Liver (tissue), 9 donors: ENCODE data around the gene IL20. TPM values are rescaled to one million over a fixed set of nuclear protein-coding genes. Genes with fewer than 3 reads are reported as not detected.

Experiments used
- DNase-seq: peaks from one replicate; pipeline ENCODE4 v3.0.0-alpha.2; 2017; ENCODE audit warnings: low spot score
- H3K27ac ChIP-seq, 2 donors: one replicate each; pipeline ENCODE4 v1.7.0; 2013; ENCODE audit warnings: inconsistent platforms in 2 of 2, low read length in 2 of 2, control low read depth in 1 of 2, low read depth in 1 of 2, mild to moderate bottlenecking in 1 of 2
- H3K27me3 ChIP-seq, 4 donors: one replicate each; pipeline versions ENCODE4 v1.6.1 to v1.7.0; 2013; ENCODE audit warnings: low read length in 3 of 4, inconsistent platforms in 1 of 4, mild to moderate bottlenecking in 1 of 4, moderate library complexity in 1 of 4; ENCODE audit not compliant: control insufficient read depth in 4 of 4, insufficient read depth in 4 of 4
- H3K36me3 ChIP-seq, 4 donors: one replicate each; pipeline versions ENCODE4 v1.6.1 to v1.7.0; 2013; ENCODE audit warnings: low read length in 3 of 4, mild to moderate bottlenecking in 3 of 4, low read depth in 1 of 4, moderate library complexity in 1 of 4; ENCODE audit not compliant: control insufficient read depth in 4 of 4, insufficient read depth in 3 of 4
- H3K4me1 ChIP-seq, 4 donors: one replicate each; pipeline versions ENCODE4 v1.6.1 to v1.7.0; 2013; ENCODE audit warnings: low read length in 3 of 4, mild to moderate bottlenecking in 3 of 4, moderate library complexity in 1 of 4; ENCODE audit not compliant: control insufficient read depth in 4 of 4, insufficient read depth in 4 of 4
- H3K4me3 ChIP-seq, 3 donors: one replicate each; pipeline versions ENCODE4 v1.6.1 to v1.7.0; 2013; ENCODE audit warnings: low read length in 3 of 3, control low read depth in 1 of 3, low read depth in 1 of 3, mild to moderate bottlenecking in 1 of 3
- H3K9ac ChIP-seq, 2 donors: one replicate each; pipeline ENCODE4 v1.7.0; 2013; ENCODE audit warnings: low read length in 2 of 2, mild to moderate bottlenecking in 2 of 2, moderate library complexity in 2 of 2, control low read depth in 1 of 2, low read depth in 1 of 2
- H3K9me3 ChIP-seq, 4 donors: one replicate each; pipeline versions ENCODE4 v1.6.1 to v1.7.0; 2013; ENCODE audit warnings: low read length in 3 of 4; ENCODE audit not compliant: control insufficient read depth in 4 of 4
- ATF3 ChIP-seq: IDR thresholded peaks from 2 replicates; pipeline ENCODE4 v1.6.1; 2016; ENCODE audit warnings: antibody characterized with exemption
- CTCF ChIP-seq: fragments of 150-350 bp; IDR thresholded peaks from 2 replicates; pipeline ENCODE4 v1.5.1; 2017; ENCODE audit warnings: improper control_type of control experiment, low read depth, low read length; ENCODE audit not compliant: missing input control
- FOXA1 ChIP-seq: IDR thresholded peaks from 2 replicates; pipeline ENCODE4 v1.6.1; 2016; ENCODE audit warnings: antibody characterized with exemption
- FOXA2 ChIP-seq: IDR thresholded peaks from 2 replicates; pipeline ENCODE4 v1.6.1; 2016; ENCODE audit warnings: antibody characterized with exemption
- GABPA ChIP-seq, 2 donors: IDR thresholded peaks in 1 of 2; conservative IDR thresholded peaks in 1 of 2; 2 replicates each; pipeline ENCODE4 v1.6.1; 2016; ENCODE audit warnings: antibody characterized with exemption in 2 of 2, mild to moderate bottlenecking in 1 of 2, moderate library complexity in 1 of 2
- HNF4A ChIP-seq, 2 donors: conservative IDR thresholded peaks; 2 replicates each; pipeline ENCODE4 v1.6.1; 2016; ENCODE audit warnings: antibody characterized with exemption in 2 of 2, mild to moderate bottlenecking in 2 of 2
- HNF4G ChIP-seq: IDR thresholded peaks from 2 replicates; pipeline ENCODE4 v1.6.1; 2016; ENCODE audit warnings: antibody characterized with exemption
- JUND ChIP-seq, 2 donors: IDR thresholded peaks; 2 replicates each; pipeline ENCODE4 v1.6.1; 2016; ENCODE audit warnings: antibody characterized with exemption in 2 of 2
- MAX ChIP-seq: IDR thresholded peaks from 2 replicates; pipeline ENCODE4 v1.6.1; 2016; ENCODE audit warnings: antibody characterized with exemption
- NR2F2 ChIP-seq: IDR thresholded peaks from 2 replicates; pipeline ENCODE4 v1.6.1; 2016; ENCODE audit warnings: antibody characterized with exemption
- RAD21 ChIP-seq, 2 donors: IDR thresholded peaks; 2 replicates each; pipeline ENCODE4 v1.6.1; 2016; ENCODE audit warnings: antibody characterized with exemption in 2 of 2, mild to moderate bottlenecking in 2 of 2
- REST ChIP-seq: IDR thresholded peaks from 2 replicates; pipeline ENCODE4 v1.6.1; 2016; ENCODE audit warnings: antibody characterized with exemption, mild to moderate bottlenecking
- RXRA ChIP-seq, 2 donors: IDR thresholded peaks; 2 replicates each; pipeline ENCODE4 v1.6.1; 2017 to 2018; ENCODE audit warnings: antibody characterized with exemption in 2 of 2, mild to moderate bottlenecking in 1 of 2
- SP1 ChIP-seq: IDR thresholded peaks from 2 replicates; pipeline ENCODE4 v1.6.1; 2018; ENCODE audit warnings: antibody characterized with exemption, mild to moderate bottlenecking
- TAF1 ChIP-seq: conservative IDR thresholded peaks from 2 replicates; pipeline ENCODE4 v1.6.1; 2016; ENCODE audit warnings: antibody characterized with exemption, mild to moderate bottlenecking
- ZBTB33 ChIP-seq: IDR thresholded peaks from 2 replicates; pipeline ENCODE4 v1.6.1; 2016; ENCODE audit warnings: antibody characterized with exemption
- WGBS: extraction: QIAGEN DNeasy Blood & Tissue Kit; methylation state at CpG from one replicate; pipeline ENCODE4 v1.1.7; 2013; 5-methylcytosine and 5-hydroxymethylcytosine counted together
- polyA plus RNA-seq, 2 donors: library from polyadenylated mRNA; stranded (reverse) in 1 of 2; unstranded in 1 of 2; fragments of 200-250 nt in 1 of 2; fragments of >200 nt in 1 of 2; fragmentation: Nextera tagmentation in 1 of 2; extraction: Ambion mirVana in 1 of 2; gene quantifications; one replicate each; pipeline versions ENCODE4 v1.2.1 to v1.2.3, GENCODE V29; 2013 to 2015
- total RNA-seq, 2 donors: library from RNA; depleted of rRNA; stranded (reverse); fragments of >200 nt; gene quantifications; one replicate each; pipeline ENCODE4 v1.2.3, GENCODE V29; 2014
- donor health status: healthy.
- donor health status: healthy.
- donor health status: healthy.
- donor health status: healthy.
- donor health status: healthy.

Gene IL20
- total and polyA plus RNA-seq, 4 donors, result 0.17 TPM; not detected in 3

- Histone ChIP-seq H3K27me3 (no peaks in the 10 kb centered on the region), H3K9me3 (no peaks in the 10 kb centered on the region), H3K27ac (no peak overlapping the region), H3K4me3 (no peak overlapping the region), H3K4me1 (peaks cover 4 to 8% (median 6%) of the 10 kb centered on the region in 4 donors), H3K9ac (no peak overlapping the region), H3K36me3 (no peaks in the 10 kb centered on the region)
- TF ChIP-seq SP1 (no peak), RAD21 (IDR thresholded peaks at IDR 0.05) (no peak), NR2F2 (no peak), RXRA (IDR thresholded peaks at IDR 0.05) (no peak), ATF3 (no peak), MAX (no peak)
- no peak for DNase-seq
- 84% methylated on average over 3 of the region's 3 CpGs for WGBS
These were observed 20.1 kb downstream of the IL20 start for GRCh38 chr1:206885341-206886060.

GRCh38 chr1:206886831-206887230, 21.4 kb downstream of the IL20 start:
- no peak for DNase-seq
- Histone ChIP-seq H3K9me3 (no peaks in the 10 kb centered on the region), H3K4me3 (no peak overlapping the region), H3K4me1 (peaks cover 4 to 12% (median 12%) of the 10 kb centered on the region in 4 donors), H3K36me3 (no peaks in the 10 kb centered on the region), H3K27me3 (no peaks in the 10 kb centered on the region), H3K9ac (no peak overlapping the region), H3K27ac (no peak overlapping the region)
- 99% methylated on average over 1 of the region's 1 CpG for WGBS
- no peak for TF ChIP-seq RAD21 (IDR thresholded peaks at IDR 0.05)
- no peak for TF ChIP-seq ATF3
- TF ChIP-seq ZBTB33, result no peak
- no peak for TF ChIP-seq REST
- no peak for TF ChIP-seq JUND (IDR thresholded peaks at IDR 0.05)
- TF ChIP-seq CTCF, result no peak
- TF ChIP-seq HNF4A (conservative IDR thresholded peaks at IDR 0.05), result no peak
- no peak for TF ChIP-seq TAF1
- no peak for TF ChIP-seq FOXA2
- TF ChIP-seq RXRA (IDR thresholded peaks at IDR 0.05), result no peak
- TF ChIP-seq HNF4G, result no peak
- TF ChIP-seq GABPA (IDR thresholded peaks at IDR 0.05 in 1 of 2, conservative IDR thresholded peaks at IDR 0.05 in 1 of 2), result no peak
- no peak for TF ChIP-seq SP1
- TF ChIP-seq FOXA1, result no peak
